Adrenal gland (tissue), 5 donors: ENCODE results near the gene ST7.

ENCODE experiments used
- CTCF ChIP-seq, 6 experiments: fragments of 450-650 bp in 4 of 6; fragments of 200-600 bp in 2 of 6; sonication (generic) in 1 of 6; IDR thresholded peaks; 1 replicate in 5 of 6; 2 replicates in 1 of 6; pipeline versions ENCODE4 v1.5.1 to v1.8.0; 2016 to 2021; ENCODE audit warnings: antibody characterized with exemption in 6 of 6, mild to moderate bottlenecking in 2 of 6, moderate library complexity in 1 of 6
- POLR2A ChIP-seq, 2 donors: fragments of 450-650 bp; IDR thresholded peaks; one replicate each; pipeline ENCODE4 v1.6.1; 2017; ENCODE audit warnings: antibody characterized with exemption in 2 of 2, mild to moderate bottlenecking in 2 of 2, moderate library complexity in 1 of 2
- donor health status: DM: no; HTN: no; CAD: no.

DNA sequence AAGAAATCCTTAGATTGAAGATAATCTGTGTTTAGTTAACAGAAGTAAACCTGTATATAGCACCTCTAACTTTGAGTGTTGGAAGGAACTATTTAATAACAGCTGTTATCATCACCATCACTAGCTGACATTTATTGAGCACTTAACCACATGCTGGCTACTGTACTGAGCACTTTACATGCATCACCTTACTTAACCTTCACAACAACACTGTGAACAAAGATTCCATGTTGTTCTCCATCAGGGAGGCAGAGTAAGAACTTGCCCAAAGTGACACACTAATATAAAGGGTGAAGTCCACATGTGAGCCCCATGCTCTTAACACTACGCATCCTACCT is 182.2 kb downstream of the ST7 start:
- TF ChIP-seq POLR2A (IDR thresholded peaks at IDR 0.05) = no peak
- TF ChIP-seq CTCF (IDR thresholded peaks at IDR 0.05) = no peak
